CD4-positive, alpha-beta T cell treated with Interleukin-6 for 4 hours (primary cell): ENCODE measurements around the gene CDC5L.
"Not testable (repeated sequence)": the region's sequence is repeated elsewhere in the genome, so short reads cannot be mapped to it uniquely, and the experiment has no call there.

ENCODE experiments used
- DNase-seq: peaks from one replicate; pipeline ENCODE4 v3.0.0-alpha.2; 2020; ENCODE audit warnings: mixed read lengths

CDC5L gene

DNA sequence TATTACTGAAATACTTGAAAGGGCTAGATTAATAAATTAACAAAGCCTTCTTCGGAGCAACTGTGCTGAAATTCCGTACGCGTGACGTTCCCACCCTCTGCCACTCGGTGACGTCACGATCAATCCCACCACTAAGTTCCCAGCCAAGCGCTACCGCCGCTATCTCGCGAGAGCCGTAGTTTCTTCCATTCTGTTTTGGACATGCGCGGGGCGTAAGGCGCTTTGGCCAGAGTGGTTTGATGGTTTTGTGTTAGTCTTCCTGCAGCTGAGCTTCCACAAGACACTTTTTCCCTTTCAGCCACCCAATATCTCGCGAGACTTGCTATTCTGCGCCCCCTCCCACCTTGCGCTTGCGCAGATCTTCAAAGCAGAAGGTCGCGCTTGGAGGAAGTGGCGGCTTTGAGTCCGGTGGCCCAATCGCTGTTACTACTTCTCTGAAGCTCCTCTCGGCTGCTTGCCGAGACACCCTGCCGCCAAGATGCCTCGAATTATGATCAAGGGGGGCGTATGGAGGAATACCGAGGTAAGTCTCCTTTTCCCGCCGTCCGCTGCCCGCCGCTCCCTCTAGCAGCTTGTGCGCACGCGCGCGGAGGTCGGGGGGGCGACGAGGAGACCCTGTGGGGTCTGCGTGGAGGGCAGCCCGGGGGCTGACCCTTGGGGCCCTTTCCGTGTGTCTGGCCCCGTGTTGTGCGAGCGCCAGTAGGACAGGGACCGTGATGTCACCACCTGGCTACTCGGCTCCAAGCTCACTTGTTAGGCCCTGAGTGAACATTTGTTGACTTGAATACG lies at the start of gene CDC5L:
CDC5L (plus strand) TSS at position 361 of the 789 bp plus-strand sequence; CDS start at position 479, 118 bp downstream.
- DNase-seq: peak; percentile 89

DNA sequence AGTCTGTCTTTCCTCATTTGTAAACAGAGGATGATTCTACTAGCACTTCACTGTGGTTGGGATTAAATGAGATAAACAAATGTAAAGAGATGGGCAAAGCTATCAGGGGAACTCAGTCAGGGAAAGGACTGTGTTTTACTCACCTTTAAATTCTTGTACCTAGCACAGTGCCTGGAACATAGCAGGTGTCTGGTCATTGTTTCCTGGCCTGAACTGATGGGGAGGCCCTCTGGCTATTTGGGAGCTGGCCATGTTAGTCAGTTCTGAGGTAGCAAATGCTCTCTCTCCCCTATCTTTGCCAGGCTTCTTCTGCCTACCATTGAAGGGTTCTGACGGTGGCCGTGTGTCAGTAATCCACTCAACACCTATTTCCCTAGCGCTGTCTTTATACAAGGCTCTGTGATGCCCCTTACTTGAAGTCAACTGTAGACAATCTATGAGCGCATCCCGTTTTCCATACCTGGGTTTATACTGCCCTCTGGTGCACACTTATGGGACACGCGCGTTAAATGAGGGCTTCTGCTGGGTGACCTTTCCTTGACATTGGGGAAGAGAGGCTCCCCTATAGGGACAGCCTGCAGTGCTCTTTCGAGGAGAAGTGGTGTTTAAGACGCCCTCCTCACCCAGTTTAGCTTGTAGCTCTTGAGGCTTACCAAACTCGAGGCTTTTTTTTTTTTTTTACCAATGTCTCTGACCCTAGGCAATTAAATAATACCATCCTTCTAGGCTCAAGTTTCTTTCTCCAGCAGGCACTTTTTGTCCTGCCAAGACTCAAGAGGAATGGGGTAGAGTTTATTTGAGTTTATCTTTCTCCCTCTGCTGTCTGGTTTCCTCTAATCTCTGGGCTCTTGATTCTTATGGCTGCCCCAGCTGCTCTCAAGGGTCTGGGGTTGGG lies 49.0 kb upstream of the CDC5L start:
- peak; percentile 66 for DNase-seq

DNA sequence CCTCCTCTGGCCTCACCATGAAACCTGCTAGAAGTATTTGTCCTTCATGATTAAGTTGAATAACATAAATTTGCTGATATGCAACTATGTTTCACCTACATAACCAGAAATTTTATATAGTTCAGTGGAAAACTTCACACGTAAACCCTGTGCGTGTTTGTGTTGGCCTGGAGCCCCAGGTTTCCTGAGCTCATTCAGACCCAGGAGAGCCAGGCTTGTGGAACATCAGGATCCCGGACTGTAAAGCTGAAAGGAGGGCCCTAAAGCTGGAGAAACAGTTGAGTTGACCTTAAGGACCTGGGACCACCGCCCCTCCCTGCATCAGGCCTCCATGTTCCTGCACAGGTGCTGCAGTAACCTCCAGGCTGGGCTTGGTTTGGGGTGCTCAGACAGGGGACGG lies 48.2 kb upstream of the CDC5L start:
- no peak for DNase-seq

DNA sequence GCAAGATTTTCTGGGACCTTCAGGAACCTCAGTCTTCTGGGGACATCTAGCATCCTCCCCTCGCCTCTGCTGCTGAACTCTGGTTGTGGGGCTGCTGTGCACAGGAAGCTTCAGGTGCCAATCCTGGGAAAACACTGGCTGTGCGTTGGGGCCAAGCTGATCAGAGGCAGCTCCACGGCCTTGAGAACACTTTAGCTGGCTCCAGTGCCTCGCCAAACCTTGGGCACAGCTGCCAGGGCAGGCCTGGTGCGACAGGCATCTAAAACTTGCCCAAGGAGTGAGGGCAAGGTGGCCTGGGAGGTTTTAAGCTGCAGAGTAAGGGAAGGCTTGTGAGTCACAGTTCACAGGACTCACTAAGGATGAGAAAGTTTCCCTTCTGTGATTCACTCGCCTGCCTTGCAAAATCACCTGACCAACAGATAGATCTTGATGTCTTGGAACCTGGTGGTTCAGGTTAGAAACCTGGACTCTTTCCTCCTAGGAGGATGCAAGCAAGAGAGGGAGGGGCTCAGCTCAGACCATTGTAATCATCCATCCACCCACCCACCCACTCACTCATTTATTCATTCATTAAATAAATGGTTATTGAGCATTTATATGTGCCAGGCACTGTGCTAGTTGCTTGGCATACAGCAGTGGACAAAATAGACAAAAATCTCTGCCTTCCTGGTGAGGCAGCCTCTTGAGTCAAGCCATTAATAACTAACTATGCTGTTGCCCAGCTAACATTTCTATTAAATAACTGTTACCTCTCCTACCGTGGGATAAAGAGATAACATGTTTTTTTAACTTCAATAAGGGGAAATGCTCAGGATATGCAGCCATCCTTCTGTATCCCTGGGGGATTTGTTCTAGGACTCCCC lies 47.5 kb upstream of the CDC5L start:
- no peak for DNase-seq

DNA sequence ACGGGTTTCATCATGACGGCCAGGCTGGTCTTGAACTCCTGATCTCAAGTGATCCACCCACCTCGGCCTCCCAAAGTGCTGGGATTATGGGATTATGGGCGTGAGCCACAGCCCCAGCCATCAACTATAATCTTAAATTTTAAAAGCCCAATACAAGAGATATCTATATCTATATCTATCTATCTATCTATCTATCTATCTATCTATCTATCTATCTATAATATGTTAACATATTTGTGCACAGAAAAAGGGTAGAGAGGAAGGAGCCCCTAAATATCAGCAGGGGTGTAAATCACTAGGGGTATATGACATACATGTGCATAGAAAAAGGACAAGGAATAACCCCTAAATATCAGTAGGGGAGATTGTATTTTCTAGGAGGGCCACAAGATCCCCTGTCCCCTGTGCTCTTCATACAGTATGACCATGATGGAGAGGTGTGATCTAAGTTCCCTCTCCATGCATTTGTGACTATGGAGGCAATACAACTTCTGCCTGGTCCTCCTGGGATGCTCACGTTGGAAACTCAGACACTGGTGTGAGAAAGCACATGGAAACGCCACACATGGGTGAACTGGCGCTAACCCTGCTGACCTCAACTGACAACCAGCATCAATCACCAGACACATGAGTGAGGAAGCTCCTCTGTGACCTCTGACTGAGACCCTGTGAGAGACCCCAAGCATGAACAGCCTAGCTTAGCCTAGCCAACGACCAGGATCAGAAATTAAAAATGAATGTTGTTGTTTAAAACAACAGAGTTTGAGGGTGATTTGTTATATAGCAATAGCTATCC lies 46.2 kb upstream of the CDC5L start:
- DNase-seq: no peak

DNA sequence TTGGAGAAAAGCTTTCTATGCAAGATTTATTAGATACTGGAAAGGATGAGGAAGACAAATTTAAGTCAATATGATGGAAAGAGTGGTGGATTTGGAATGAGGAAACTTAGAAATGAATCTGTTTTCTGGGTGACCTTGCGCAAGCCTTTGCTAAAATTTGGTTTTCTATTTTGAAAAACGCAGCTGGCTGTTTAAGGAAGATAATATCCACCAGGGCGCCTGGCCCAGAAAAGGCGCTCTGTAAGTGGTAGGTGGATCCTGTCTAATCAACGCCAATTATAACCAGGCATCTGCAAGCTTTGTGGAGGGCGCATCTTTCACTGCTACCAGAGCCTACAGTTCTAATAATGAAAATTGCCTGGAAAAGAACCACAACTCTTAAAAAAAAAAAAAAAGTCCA lies 45.5 kb upstream of the CDC5L start:
- no peak for DNase-seq

DNA sequence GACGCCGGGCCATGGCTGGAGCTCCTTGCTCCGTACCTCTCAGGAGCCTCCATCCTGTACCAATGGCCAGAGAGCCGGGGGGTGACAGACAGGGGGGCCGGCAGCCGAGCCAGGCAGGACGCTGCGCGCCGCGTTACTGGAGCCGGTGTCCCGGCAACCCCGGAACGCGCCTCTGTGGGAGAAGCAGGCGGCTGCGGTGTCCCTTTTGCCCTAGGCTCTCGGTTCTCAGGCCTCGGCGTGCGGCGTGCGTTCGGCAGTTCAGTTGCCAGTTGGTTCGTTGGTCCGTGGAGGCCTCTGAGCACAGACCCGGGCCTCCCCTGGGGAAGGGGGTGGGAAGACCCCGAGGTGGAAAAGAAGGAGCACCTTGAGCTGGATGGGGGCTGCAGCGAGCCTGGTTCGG lies 45.0 kb upstream of the CDC5L start, which contains the start of gene SPATS1:
SPATS1 (plus strand) TSS at position 162 of the 400 bp plus-strand sequence. CDS start 446 bp downstream, outside the sequence.
- DNase-seq: no peak

DNA sequence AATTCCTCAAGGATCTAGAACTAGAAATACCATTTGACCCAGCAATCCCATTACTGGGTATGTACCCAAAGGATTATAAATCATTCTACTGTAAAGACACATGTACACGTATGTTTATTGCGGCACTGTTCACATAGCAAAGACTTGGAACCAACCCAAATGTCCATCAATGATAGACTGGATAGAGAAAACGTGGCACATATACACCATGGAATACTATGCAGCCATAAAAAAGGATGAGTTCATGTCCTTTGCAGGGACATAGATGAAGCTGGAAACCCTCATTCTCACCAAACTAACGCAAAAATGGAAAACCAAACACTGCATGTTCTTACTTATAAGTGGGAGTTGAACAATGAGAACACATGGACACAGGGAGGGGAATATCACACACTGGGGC lies 40.7 kb upstream of the CDC5L start:
- DNase-seq: not testable (repeated sequence)

DNA sequence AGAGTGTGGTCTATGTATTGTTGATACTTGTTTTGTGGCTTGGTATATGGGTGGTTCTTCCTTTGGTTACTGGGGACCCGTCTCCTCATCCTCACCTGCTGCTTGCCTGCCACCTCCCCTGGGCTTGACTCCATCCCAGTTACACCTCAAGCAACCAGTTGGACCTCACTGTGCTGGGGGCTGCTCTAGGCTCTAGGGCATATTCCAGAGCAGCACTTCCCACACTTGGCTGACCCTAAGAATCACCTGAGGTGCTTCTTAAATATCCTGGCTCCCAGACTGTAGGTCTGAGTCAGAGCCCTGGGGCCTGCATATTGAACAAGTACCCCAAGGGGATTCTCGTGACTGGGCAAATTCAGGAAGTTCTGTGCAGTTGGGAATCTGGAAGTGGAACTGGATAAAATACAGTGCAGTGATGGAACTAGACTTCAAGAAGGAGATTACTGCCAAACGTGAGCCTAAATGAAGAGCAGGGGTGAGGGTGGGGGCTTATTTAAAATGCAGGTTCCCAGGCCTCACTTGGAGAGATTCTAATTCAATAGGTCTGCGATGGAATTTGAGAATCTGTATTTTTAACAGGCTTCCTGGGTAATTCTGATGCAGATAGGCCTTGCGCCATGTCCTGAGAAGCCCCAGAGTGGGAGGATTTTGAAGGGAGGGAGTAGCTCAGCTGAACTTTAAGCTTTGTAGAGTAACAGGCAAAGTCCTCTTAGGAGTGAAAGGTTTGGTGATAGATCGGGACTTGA lies 37.4 kb upstream of the CDC5L start:
- DNase-seq: no peak

DNA sequence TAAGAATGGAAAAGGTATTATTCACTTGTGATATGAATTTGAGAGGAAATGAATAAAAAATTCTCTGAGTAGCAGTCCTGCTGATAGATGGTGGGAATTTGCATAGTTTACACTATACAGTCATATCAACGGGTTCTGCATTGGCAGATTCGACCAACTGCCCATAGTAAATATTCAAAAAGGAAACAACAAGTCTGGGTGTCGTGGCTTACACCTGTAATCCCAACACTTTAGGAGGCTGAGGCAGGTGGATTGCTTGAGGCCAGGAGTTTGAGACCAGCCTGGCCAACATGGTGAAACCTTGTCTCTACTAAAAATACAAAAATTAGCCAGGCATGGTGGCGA lies 36.9 kb upstream of the CDC5L start:
- DNase-seq: not testable (repeated sequence)

DNA sequence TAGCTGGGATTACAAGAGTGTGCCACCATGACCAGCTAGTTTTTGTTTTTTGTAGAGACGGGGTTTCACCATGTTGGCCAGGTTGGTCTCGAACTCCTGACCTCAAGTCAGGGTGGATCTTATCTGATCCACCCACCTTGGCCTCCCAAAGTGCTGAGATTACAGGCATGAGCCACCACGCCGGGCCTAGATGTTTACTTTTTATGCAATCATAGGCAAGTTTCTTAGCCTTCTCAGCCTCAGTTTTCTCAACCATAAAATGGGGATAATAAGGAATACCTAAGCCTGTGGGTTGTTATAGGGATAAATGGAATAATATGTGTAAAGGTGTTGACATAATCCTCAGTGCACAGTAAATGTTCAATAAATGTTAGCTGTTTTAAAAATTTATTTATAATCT lies 35.2 kb upstream of the CDC5L start:
- DNase-seq: no peak

DNA sequence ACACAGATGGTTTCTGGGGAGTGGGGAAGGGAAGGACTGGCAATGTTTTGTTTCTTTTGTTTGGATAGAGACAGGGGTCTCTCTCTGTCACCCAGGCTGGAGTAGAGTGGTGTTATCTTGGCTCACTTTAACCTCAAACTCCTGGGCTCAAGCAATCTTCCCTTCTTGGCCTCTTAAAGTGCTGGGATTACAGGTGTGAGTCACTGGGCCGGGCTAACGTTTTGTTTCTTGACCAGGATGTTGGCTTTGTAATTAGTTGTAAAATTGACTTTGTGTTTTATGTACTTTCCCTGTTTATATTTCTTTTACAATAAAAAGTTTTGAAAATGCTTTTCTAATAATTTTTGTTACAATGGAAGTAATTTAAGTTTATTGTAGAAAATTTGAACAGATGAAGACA lies 34.2 kb upstream of the CDC5L start:
- DNase-seq: no peak

DNA sequence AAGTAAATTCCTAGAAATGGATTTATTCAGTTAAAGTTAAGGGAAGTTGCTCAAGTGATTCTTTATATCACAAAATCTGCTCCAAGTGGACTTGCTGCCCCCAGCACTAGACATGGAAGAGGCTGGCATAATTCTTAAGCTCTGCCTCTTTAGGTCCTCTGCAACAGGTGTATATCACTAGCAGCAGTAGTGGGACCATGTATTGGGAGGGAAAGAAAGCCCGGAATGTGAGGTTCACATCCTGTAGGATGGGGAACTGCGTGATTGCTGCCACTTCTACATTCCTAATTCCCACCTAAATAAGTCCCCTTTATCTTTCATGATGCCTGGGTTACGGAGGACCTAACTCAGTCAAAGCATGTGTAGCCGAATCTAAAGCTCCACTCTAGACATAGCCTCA lies 31.9 kb upstream of the CDC5L start:
- DNase-seq: no peak

DNA sequence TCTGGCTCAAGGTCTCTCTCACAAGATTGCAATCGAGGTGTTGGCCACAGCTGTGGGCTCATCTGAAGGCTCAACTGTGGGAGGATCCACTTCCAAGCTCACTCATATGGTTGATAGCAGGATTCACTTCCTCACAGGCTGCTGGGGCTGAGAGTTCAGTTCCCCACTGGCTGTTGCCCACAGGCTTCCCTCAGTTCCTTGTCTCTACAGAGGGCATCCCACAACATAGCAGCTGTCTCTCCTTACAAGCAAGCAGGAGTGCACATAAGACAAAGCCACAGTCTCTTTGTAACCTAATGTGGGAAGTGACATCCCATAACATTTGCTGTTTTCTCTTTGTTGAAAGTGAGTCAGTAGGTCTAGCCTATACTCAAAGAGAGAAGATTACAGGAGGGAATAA lies 31.0 kb upstream of the CDC5L start:
- DNase-seq: no peak

DNA sequence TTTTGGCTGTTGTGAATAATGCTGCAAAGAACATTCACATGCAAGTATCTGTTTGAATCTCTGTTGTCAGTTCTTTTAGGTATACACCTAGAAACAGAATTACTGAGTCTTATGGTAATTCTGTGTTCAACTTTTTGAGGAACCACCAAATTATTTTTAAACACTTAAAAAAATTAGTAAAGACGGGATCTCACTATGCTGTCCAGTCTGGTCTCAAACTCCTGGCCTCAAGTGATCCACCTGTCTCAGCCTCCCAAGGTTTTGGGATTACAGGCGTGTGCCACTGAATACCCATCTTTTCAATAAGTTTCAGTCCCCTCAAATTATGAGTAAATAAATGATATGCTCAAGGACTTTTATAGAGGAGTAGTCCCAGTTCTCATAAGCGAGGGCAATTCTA lies 27.5 kb upstream of the CDC5L start:
- DNase-seq: no peak

DNA sequence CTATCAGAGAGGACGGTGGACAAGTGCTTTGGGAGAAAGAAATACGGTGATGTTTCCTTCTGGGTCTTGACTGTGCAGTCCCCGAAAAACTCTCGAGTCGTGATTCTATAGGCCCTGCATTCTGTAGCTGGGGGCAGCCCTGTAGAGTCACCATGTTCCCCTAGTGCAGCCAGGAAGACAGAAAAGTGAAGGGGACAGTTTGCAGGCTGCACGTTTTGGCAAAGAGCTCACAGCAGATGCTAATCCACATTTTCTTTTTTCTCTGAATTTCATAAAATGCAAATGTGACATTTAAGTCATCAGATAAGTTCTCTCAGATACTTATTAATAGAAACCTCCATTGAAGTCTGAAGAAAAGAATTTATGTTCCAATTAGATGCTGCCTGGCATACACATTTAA lies 25.6 kb upstream of the CDC5L start:
- DNase-seq: no peak

DNA sequence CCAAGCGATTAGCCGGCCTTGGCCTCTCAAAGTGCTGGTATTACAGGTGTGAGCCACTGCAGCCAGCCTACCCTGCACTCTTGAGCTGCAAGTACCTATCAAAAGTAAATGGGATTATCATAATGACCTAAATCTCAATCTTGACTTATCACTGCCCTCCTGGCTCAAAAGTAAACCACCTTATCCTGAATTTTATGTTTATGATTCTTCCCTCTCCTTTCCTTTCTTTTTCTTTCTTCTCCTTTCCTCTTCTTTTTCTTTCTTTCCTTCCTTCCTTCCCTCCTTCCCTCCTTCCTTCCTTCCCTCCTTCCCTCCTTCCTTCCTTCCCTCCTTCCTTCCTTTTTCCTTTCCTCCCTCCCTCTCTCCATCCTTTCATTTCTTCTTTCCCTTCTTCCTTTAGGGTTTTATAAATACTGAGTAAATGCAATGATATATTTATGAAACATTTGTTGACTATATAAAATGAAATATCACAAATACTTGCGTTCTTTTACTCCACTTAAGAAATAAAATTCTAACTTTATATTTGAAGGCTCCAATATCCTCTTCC lies 24.1 kb upstream of the CDC5L start:
- DNase-seq: no peak

DNA sequence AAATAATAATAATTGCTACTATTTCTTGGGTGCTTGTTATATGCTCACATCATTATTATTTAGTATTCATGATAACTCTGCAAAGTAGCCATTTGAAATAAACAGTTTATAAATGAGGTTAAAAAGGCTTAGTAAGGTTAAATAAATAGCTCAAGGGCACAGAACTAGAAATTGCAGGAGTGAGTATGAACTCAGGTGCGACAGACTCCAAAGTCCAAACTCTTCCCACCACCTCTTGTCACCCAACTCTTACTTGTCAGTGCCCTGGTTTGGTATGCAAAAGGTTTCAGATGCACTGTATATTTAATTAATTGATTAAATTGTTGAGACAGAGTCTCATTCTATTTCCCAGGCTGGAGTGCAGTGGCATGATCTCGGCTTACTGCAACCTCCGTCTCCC lies 20.7 kb upstream of the CDC5L start:
- DNase-seq: no peak

DNA sequence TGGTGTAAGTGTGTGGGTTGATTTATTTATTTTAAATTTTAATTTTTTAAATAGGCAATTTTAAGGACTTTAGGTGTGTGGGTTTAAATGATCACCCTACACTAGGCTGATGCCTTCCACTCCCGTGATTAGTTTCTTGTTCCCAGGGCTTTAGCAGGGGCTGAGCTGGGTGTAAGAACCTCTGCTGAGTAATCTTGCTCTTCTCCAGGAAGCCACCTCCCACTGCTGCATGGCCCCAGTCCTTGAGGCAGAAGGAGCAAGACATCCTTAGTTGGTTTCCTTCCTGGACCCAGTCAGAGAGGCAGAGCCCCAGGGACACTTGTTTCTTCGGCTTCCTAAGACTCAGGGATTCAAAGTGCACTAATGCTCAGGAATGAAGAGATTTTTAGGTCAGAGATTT lies 19.8 kb upstream of the CDC5L start:
- DNase-seq: no peak

DNA sequence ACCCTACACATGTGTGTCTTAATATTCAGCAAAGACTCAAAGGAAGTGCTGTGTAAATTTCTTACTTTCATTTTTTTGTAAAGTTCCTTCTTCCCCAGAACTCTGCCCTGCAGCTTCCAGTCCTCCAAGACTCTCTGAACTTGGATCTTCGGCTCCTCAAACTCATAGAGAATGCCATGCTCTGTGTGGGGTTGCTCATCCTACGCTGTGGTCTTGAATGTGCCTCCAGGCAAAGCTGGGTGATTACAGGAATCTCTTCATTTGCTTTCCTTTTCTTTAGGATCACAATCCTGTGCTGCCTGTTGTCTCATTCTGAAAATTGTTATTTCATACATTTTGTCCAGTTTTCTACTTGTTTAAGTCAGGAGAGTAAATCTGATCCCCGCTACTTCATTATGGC lies 14.5 kb upstream of the CDC5L start:
- no peak for DNase-seq

DNA sequence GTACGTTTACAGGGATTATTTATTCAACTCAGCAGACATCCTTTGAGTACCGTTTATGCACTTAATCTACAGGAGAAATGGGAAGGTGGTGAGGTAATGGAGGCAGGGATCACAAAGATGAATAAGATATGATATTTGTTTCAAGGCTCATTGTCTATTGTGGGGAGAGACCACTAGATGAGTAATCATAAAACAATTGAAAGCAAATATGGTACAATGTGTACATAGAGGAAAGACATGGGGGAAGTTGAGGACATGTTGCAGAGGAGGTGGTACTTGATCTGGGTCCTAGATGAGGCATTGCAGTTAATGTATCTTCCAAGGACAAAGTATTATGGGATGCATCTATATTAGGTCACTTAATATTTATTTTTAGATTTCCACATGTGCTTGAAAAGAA lies 13.7 kb upstream of the CDC5L start:
- DNase-seq: no peak
